Measurements from ENCODE around the gene PARVG.

The PARVG gene

DNA sequence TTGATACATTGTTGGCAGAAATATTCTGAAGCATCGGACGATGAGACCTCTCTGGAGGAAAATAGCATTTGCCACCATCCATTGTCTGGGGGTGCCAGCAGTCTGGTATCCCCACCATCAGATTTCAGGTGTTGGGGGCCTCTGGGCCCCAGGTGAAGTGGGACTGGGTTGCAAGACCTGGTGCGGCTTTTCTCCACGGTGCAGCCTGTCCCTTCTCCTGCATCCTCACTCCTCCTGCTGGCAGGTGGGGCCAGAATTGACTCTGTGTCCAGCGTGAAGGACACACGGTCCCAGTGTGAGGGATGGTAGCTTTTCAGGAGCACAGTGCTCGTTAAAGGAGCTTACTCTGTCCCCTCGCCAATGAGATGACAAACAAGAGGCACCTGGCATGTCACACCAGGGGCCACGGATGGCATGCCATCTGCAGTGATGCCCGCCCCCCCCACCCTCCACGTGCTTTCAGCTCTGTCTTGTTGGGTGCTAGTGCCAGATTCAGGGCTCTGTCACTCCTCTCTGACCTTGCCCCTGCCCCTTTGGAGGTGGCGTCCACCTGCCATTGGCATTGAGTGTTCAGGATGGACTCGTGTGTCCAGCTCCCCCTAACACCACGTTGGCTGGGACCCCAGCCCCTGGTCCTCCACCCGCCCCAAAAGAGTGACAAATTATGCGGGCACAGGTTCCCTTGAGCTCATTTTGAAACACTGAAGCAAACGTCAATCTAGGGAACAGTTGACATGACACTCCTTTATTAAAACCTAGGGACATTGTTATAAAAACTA, 62.4 kb downstream of the PARVG start:
- no peak for DNase-seq (ENCODE audit: low read depth in 1 of 2, low spot score in 1 of 2)

DNA sequence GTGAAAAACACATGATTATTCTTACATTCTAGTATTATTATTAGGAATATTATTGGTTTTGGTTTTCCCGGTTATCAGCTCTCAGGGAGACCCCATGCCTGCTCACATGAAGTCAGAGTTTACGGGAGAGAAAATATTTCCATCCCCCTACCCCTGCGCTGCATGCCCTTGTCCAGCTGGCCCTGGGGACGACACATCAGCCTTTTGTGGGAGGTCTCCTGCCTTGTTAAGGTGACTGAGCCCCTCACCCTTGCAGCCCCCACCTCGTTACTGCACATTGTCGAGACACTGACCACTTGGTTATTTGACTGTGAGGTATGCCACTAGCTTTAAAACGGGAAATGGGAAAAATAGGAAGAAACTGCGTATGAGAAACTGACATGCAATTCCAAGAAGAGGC, 63.0 kb downstream of the PARVG start:
- no peak for DNase-seq (ENCODE audit: low read depth in 1 of 2, low spot score in 1 of 2)

DNA sequence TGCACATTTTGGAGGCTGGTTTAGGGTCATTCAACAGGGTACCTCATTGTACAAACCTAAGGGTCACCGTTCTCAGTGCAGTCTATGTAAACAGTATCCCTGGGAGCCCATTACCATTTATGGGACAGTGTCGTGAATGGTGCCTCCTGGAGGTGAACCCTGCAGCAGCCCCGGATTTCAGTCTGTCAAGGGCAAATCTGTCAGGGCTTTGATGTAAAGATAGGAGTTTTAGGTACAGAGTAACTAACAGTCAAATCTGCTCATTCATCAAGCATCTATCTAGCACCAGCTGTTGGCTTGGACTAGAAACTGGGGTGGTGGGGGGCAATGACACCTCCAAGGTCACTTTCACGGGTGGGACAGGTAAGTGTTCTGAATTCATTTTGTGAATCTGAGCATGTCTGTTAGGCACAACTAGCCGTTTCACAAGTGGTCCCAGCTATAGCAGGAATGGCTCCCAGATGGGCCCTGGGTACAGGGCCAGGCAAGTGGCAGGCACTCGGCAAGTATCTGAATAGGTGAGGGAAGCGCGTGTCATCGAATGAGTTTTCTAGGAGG, 63.6 kb downstream of the PARVG start:
- DNase-seq (ENCODE audit: low read depth in 1 of 2, low spot score in 1 of 2): no peak

DNA sequence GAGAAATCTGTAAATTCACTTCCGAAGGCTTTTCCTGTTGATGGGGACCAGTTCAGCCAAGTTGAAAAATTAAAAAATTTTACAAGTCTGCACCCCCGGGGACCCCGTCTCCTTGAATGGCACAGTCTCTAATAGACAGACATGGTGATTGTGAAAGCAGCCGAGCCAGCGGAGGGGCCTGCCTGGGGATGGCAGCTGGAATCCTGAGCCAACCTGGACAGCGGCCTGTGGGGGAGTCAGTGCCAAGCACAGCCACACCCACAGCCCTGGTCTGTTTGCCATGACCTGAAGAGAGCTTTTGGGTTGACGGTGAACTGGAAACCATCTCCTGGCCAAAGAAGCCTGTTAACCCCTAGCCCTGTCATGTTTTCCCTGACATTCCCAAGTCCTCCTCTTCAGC, 64.7 kb downstream of the PARVG start:
- DNase-seq (ENCODE audit: low read depth in 1 of 2, low spot score in 1 of 2): no peak

DNA sequence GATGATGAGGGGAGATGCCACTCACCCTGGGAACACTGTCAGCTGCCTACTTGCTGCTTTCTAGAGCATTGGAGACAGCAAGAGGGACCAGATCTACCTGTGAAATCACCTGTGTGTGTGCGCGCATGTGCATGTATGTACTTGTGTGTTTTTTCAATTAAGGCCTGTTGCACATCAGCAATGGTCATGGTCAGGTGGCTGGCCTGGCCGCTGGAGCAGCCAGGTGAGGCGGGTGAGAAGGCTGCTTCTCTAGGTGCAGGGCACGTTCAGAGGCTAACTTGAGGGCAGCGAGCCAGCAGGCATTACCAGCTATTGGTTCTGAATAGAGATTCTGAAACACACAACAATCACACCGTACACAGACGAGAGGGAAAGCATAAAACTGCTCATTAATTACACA, 65.1 kb downstream of the PARVG start:
- no peak for DNase-seq (ENCODE audit: low read depth in 1 of 2, low spot score in 1 of 2)

DNA sequence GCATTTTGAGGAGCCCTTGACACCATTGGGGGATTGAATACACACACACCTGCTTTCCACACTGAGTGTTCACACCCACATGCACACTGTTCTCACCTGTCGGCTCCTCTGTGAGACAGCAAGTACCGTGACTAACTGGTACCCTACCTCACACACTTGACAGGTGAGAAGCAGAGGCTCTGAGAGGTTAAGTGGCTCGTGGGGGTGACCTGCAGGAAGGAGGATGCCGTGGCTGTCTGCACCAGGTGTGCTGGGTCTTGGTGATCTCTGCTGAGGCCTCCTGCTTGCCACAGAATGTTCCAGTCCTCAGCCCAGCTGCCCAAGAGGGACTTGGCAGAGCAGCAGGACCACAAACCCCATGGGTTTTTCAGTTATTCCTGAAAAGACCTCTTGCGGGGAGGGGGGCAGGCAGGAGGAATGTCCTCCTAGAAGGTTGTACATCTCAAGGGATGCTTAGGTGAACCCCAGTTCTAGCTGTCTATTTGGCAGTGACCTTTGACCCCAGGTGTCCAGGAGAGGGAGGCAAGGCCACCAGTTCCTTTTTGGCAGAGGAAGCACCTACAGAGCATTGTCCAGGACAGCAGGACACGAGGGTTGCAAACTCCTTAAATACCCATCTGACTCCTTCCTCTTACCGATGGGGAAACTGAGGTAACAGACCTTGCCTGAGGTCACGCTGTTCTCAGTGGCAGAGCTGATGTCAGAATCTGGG, 66.0 kb downstream of the PARVG start:
- no peak for DNase-seq (ENCODE audit: low read depth in 1 of 2, low spot score in 1 of 2)

DNA sequence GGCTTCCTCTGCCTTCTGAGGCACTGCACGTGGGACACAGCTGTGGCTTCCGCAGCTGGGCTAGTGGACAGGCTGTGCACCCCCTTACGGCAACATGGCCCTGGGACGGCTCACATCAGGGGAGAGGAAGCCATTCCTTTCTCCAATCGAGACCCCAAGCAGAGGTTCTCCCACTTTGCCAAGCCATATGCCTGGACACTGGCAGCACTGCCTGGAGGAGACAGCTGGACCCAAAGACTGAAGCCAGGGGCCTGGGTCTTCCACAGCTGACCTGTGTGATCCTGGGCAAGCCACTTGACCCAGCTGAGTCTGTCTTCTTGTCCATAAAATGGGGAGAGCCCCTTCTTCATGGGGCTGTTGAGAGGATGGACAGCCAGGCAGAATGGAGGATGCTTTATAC, 66.6 kb downstream of the PARVG start:
- no peak for DNase-seq (ENCODE audit: low read depth in 1 of 2, low spot score in 1 of 2)

DNA sequence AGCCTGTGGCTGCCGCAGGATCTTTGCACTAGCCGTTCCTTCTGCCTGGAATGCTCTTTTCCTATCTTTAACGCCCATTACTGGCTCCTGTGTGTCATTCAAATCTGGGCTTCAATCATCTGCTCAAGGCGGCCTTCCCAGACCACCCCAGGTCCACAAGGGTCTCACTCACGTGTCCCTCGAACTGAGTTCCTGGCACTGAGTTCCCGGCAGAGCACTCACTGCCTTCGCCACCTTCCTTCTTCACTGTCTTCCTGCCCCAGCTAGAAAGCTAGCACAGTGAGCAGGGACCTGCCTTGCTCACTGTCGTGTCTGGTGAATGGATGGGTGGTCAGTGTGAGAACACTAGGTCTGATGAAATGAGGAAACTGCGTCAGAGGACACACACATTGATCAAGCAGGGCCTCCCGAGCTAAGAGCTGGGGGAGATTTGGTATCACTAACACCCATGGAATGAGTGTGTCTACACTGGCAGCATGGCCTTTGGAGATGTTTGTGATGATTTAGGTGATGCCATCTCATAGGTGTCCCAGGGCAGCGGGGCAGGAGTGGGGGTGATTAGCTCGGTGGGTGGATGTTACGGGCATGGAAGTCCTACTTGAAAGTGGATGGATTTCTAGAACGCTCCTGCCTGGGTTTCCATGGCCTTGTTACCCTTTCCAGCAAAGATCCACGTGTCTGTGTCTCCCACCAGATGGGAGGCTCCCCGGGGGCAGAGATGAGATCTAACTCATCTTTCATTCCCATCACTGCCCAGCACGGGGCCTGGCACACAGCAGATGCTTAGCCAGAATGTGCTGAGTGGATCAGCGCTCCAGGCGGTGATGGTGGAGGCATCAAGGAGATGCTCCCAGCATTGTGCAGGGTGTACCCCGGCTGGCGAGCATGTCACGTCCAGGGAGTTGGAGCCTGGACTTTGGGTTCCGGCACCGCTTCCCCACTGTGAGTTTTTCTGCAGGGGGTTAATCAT, 67.5 kb downstream of the PARVG start:
- DNase-seq (ENCODE audit: low read depth in 1 of 2, low spot score in 1 of 2): no peak

DNA sequence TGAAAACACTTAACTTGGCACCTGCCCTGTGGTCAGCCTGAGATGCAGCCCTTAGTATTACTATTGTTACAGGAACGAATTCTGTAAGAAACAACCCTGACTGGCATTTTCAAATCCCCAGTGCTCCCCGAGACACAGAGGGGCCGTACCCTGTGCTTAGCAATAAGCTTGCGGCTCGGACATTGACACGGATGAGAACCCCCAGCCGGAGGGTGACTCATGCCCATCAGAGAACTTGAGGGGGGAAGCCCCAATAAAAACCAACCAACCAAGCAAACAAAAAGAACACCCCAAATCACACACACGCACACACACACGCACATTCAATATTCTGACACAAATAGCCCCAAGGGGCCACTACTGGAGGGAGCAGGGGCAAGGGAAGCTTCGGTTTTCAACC, 68.2 kb downstream of the PARVG start:
- DNase-seq (ENCODE audit: low read depth in 1 of 2, low spot score in 1 of 2): no peak

DNA sequence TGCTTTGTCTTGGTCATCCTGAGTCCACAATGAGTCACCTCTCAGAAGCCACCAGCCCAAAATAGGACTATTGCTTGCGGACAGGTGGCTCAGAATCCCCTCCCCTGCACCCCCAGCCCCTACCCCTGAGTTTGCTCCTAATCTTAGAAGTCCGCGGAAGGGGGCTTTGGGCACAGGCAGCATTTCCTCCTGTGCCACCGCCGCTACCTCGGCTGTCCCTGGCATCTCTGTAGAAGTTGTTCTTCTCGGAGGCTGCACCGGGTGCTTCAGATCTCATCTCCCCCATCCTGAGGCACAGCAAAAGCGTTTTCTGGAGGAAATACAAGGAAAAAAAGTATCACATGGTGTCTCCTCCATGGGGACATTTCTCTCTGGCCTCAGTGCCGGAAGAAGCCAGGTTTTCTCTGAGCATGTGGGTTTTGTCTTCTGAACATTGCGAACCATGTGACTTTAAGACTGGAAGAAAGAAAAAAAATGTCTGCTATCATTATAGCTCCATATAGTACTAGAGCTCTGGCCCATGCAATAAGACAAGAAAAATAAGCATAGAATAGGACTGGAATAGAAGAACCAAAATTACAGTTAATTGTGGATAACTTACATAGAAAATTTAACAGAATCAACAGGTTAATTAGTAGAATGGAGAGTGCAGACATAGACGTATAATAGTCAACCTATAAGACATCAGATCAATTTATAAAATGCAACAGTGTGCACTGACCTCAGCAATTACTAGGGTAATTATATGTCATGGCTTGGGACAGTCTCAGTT, 68.8 kb downstream of the PARVG start:
- no peak for DNase-seq (ENCODE audit: low read depth in 1 of 2, low spot score in 1 of 2)

DNA sequence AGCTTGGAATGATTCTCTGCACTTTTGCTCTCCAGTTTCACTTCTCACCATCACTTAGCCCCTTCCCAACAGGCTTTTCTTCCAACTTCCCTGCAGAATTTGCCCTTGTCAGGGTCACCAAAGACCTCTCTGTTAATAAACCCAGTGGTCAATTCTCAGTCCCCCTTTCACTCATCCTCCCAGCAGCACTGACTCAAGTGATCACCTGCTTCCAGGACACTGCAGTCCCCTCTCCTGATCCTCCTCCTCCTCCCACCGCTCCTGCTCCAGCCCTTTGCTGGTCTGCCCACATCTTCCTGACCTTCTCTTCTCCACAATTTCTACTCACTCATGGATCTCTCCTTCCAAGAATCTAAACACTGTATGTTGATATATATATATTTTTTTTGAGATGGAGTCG, 74.1 kb downstream of the PARVG start:
- DNase-seq (ENCODE audit: low read depth in 1 of 2, low spot score in 1 of 2): no peak

DNA sequence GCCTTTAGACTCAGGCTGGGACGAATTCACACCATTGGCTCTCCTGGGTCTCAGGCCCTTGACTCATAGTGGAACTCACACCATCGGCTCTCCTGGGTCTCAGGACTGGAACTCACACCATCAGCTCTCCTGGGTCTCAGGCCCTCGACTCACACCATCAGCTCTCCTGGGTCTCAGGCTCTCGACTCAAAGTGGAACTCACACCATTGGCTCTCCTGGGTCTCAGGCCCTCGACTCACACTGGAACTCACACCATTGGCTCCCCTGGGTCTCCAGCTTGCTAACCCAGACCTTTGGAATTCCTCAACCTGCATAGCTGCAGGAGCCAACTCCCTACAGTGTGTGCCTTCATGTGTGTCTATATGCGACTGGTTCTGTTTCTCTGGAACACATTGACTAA, 75.4 kb downstream of the PARVG start:
- DNase-seq (ENCODE audit: low read depth in 1 of 2, low spot score in 1 of 2): no peak

DNA sequence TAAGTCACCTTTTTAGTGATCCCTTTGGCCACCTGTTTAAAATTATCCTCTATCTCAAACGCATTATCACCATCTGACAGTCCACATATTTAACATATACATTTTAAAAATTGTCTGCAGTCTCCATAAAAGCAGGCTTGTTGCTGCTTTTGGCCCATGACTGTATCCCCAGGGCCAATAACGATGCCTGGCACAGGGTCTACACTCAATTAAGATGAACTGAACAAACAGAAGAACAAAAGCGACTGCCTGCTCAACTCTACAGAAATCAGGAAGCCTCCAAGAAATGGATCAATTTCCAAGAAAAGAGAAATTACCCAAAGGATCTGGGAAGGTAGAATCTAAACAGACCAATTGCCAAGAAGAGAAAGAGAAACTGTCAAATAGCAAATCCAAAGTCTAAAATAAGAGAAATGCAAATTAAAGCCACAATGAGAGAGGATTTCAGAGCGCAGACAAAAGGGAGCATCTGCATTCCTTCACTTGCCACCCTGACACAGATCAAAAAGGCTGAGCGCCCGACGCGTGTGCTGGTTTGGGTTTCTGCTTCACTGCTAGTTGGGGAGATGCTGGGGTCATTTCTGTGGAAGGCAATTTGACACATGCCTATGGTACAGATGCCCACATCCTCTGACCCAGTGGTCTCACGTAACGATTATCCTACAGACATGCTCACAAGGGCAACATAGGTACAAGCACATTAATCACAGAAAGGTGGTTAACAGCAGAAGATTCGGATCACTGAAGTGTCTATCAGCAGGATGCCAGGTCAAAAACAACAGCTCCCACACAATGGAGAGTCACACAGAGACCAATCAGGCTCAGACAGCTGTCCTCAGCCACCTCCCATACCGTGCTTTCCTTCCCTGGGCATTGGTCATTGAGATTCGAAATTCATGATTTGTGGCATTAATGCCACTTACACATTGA, 76.1 kb downstream of the PARVG start:
- DNase-seq (ENCODE audit: low read depth in 1 of 2, low spot score in 1 of 2): no peak
